Measurements from ENCODE around the gene FXR2. TPM values are rescaled to one million over a fixed set of nuclear protein-coding genes. Genes with fewer than 3 reads are reported as not detected.

The FXR2 gene
- total and polyA plus RNA-seq, 2 donors (not counting 1 experiment from before 2014, with no cell fraction given), result 22.0 to 46.6 TPM

DNA sequence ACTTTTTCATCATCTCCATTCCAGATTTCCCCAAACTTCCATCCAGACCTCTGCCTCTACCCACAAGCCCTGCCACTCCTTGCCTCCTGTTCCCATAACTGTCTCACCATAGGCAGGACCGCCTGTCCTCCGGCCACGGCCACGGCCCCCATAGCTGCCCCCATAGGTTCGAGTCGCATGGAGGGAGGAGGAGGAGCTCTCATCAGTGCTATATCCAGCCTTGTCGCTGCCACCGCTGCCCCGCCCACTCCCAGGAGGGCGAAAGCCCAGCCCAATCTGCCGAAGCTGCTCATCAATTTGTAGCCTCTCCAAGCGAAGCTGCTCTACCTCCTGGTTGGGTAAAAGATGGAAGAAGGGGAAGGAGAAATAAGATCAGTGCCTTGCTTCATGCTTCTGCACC is 21.4 kb downstream of the FXR2 start:
- H3K4me2 ChIP-seq (ENCODE audit: extremely low read depth, insufficient read depth, low read length), result no peak overlapping the region
- TF ChIP-seq EZH2 (IDR thresholded peaks at IDR 0.05; ENCODE audit: low read length, missing control alignments), result no peak
- no peak for TF ChIP-seq CTCF (conservative IDR thresholded peaks at IDR 0.05 in 1 of 2, IDR thresholded peaks at IDR 0.05 in 1 of 2; ENCODE audit: low read depth in 1 of 2, low read length in 2 of 2)
- DNase-seq (ENCODE audit: low read depth in 2 of 2), result no peak
- peaks cover 7% of the 10 kb centered on the region for H3K79me2 ChIP-seq (ENCODE audit: control insufficient read depth, insufficient read depth, low read length)
- peaks cover 29% of the 10 kb centered on the region for H3K4me1 ChIP-seq (ENCODE audit: control insufficient read depth, extremely low read depth, insufficient read depth, low read length)
- H3K9me3 ChIP-seq (ENCODE audit: control insufficient read depth, insufficient read depth, low read depth, low read length), result no peaks in the 10 kb centered on the region
- H4K20me1 ChIP-seq (ENCODE audit: control insufficient read depth, extremely low read depth, insufficient read depth, low read length), result no peaks in the 10 kb centered on the region
- H3K4me3 ChIP-seq (replicated peaks in 1 of 4; ENCODE audit: control extremely low read depth in 1 of 4, insufficient read depth in 1 of 4, low read depth in 3 of 4, low read length in 4 of 4), result no peak overlapping the region
- no peaks in the 10 kb centered on the region for H3K27me3 ChIP-seq (ENCODE audit: control insufficient read depth, insufficient read depth, low read length)
- H2AFZ ChIP-seq (ENCODE audit: low read length), result no peak overlapping the region
- no peak overlapping the region for H3K9ac ChIP-seq (ENCODE audit: insufficient read depth, low read length)
- peaks cover 36% of the 10 kb centered on the region for H3K36me3 ChIP-seq (ENCODE audit: control insufficient read depth, insufficient read depth, low read length)
- no peak overlapping the region for H3K27ac ChIP-seq (ENCODE audit: insufficient read depth, low read length)

- no peaks in the 10 kb centered on the region for H4K20me1 ChIP-seq (ENCODE audit: control insufficient read depth, extremely low read depth, insufficient read depth, low read length)
- no peak overlapping the region for H3K4me2 ChIP-seq (ENCODE audit: extremely low read depth, insufficient read depth, low read length)
- H3K4me3 ChIP-seq (replicated peaks in 1 of 4; ENCODE audit: control extremely low read depth in 1 of 4, insufficient read depth in 1 of 4, low read depth in 3 of 4, low read length in 4 of 4), result no peak overlapping the region
- DNase-seq (ENCODE audit: low read depth in 2 of 2), result no peak
- peaks cover 36% of the 10 kb centered on the region for H3K36me3 ChIP-seq (ENCODE audit: control insufficient read depth, insufficient read depth, low read length)
- peaks cover 36% of the 10 kb centered on the region for H3K4me1 ChIP-seq (ENCODE audit: control insufficient read depth, extremely low read depth, insufficient read depth, low read length)
- H3K9ac ChIP-seq (ENCODE audit: insufficient read depth, low read length), result no peak overlapping the region
- H2AFZ ChIP-seq (ENCODE audit: low read length), result no peak overlapping the region
- TF ChIP-seq CTCF (conservative IDR thresholded peaks at IDR 0.05 in 1 of 2, IDR thresholded peaks at IDR 0.05 in 1 of 2; ENCODE audit: low read depth in 1 of 2, low read length in 2 of 2), result no peak
- TF ChIP-seq EZH2 (IDR thresholded peaks at IDR 0.05; ENCODE audit: low read length, missing control alignments), result no peak
- H3K9me3 ChIP-seq (ENCODE audit: control insufficient read depth, insufficient read depth, low read depth, low read length), result no peaks in the 10 kb centered on the region
- no peaks in the 10 kb centered on the region for H3K27me3 ChIP-seq (ENCODE audit: control insufficient read depth, insufficient read depth, low read length)
- H3K79me2 ChIP-seq (ENCODE audit: control insufficient read depth, insufficient read depth, low read length), result peaks cover 7% of the 10 kb centered on the region
- H3K27ac ChIP-seq (ENCODE audit: insufficient read depth, low read length), result no peak overlapping the region
Measured at GRCh38 chr17:7592422-7593021, 22.2 kb downstream of the FXR2 start.

- no peak overlapping the region for H3K9ac ChIP-seq (ENCODE audit: insufficient read depth, low read length)
- H3K27ac ChIP-seq (ENCODE audit: insufficient read depth, low read length), result no peak overlapping the region
- H3K4me2 ChIP-seq (ENCODE audit: extremely low read depth, insufficient read depth, low read length), result no peak overlapping the region
Measured at GRCh38 chr17:7591596-7591995, 23.1 kb downstream of the FXR2 start.

More at GRCh38 chr17:7591596-7591995, 23.1 kb downstream of the FXR2 start:
- Histone ChIP-seq H3K4me3 (replicated peaks in 1 of 4; ENCODE audit: control extremely low read depth in 1 of 4, insufficient read depth in 1 of 4, low read depth in 3 of 4, low read length in 4 of 4) (no peak overlapping the region), H3K4me1 (ENCODE audit: control insufficient read depth, extremely low read depth, insufficient read depth, low read length) (peaks cover 42% of the 10 kb centered on the region), H3K27me3 (ENCODE audit: control insufficient read depth, insufficient read depth, low read length) (no peaks in the 10 kb centered on the region), H3K9me3 (ENCODE audit: control insufficient read depth, insufficient read depth, low read depth, low read length) (no peaks in the 10 kb centered on the region), H3K79me2 (ENCODE audit: control insufficient read depth, insufficient read depth, low read length) (peaks cover 8% of the 10 kb centered on the region), H2AFZ (ENCODE audit: low read length) (no peak overlapping the region), H3K36me3 (ENCODE audit: control insufficient read depth, insufficient read depth, low read length) (peaks cover 35% of the 10 kb centered on the region), H4K20me1 (ENCODE audit: control insufficient read depth, extremely low read depth, insufficient read depth, low read length) (no peaks in the 10 kb centered on the region)
- TF ChIP-seq EZH2 (IDR thresholded peaks at IDR 0.05; ENCODE audit: low read length, missing control alignments) (no peak), CTCF (conservative IDR thresholded peaks at IDR 0.05 in 1 of 2, IDR thresholded peaks at IDR 0.05 in 1 of 2; ENCODE audit: low read depth in 1 of 2, low read length in 2 of 2) (no peak)
- DNase-seq (ENCODE audit: low read depth in 2 of 2), result no peak
